CD14-positive monocyte (primary cell): ENCODE measurements around the gene LGALS3BP. TPM values are rescaled to one million over a fixed set of nuclear protein-coding genes. Genes with fewer than 3 reads are reported as not detected.

Experiments used
- DNase-seq, 3 donors: peaks; one replicate each; pipeline ENCODE4 v3.0.0-alpha.2; 2011 to 2022
- H2AFZ ChIP-seq: 2 replicates; pipeline ENCODE4 v1.6.0; 2012; ENCODE audit warnings: mild to moderate bottlenecking, low read depth, low read length, inconsistent platforms; ENCODE audit not compliant: insufficient read depth, poor library complexity, severe bottlenecking
- H3K27ac ChIP-seq, 2 donors: 1 replicate in 1 of 2; 2 replicates in 1 of 2; pipeline ENCODE4 v1.5.1; 2012 to 2013; ENCODE audit warnings: low read length in 2 of 2, control low read depth in 1 of 2, inconsistent platforms in 1 of 2, low read depth in 1 of 2, mild to moderate bottlenecking in 1 of 2
- H3K27me3 ChIP-seq, 2 donors: one replicate each; pipeline versions ENCODE4 v1.6.0 to v1.6.1; 2011 to 2013; ENCODE audit warnings: low read length in 2 of 2; ENCODE audit not compliant: control insufficient read depth in 2 of 2, insufficient read depth in 2 of 2
- H3K36me3 ChIP-seq, 2 donors: replicated peaks in 1 of 2; 1 replicate in 1 of 2; 2 replicates in 1 of 2; pipeline versions ENCODE4 v1.5.1 to v1.6.1; 2012 to 2013; ENCODE audit warnings: low read length in 2 of 2, control low read depth in 1 of 2, inconsistent platforms in 1 of 2, mild to moderate bottlenecking in 1 of 2; ENCODE audit not compliant: insufficient read depth in 2 of 2, control insufficient read depth in 1 of 2
- H3K4me1 ChIP-seq, 2 donors: 1 replicate in 1 of 2; 2 replicates in 1 of 2; pipeline versions ENCODE4 v1.5.1 to v1.6.1; 2012 to 2013; ENCODE audit warnings: low read length in 2 of 2, control low read depth in 1 of 2, inconsistent platforms in 1 of 2, mild to moderate bottlenecking in 1 of 2, moderate library complexity in 1 of 2; ENCODE audit not compliant: insufficient read depth in 2 of 2, control insufficient read depth in 1 of 2
- H3K4me2 ChIP-seq: replicated peaks from 2 replicates; pipeline ENCODE3; 2012; ENCODE audit warnings: low read length, moderate library complexity, mild to moderate bottlenecking; ENCODE audit not compliant: poor library complexity, severe bottlenecking; ENCODE audit errors: extremely low read depth
- H3K4me3 ChIP-seq, 3 experiments: fragments of 200-600 bp in 1 of 3; sonication (generic) in 1 of 3; replicated peaks in 1 of 3; 1 replicate in 2 of 3; 2 replicates in 1 of 3; pipeline ENCODE4 v1.5.1; 2011 to 2013; ENCODE audit warnings: low read length in 3 of 3, mild to moderate bottlenecking in 3 of 3, control low read depth in 2 of 3, low read depth in 2 of 3, inconsistent platforms in 1 of 3, moderate library complexity in 1 of 3
- H3K79me2 ChIP-seq: 2 replicates; pipeline ENCODE4 v1.6.0; 2012; ENCODE audit warnings: mild to moderate bottlenecking, control low read depth, inconsistent platforms, low read length, moderate library complexity; ENCODE audit not compliant: insufficient read depth
- H3K9ac ChIP-seq: 2 replicates; pipeline ENCODE4 v1.6.0; 2017; ENCODE audit warnings: low read length, mild to moderate bottlenecking; ENCODE audit not compliant: insufficient read depth, poor library complexity, severe bottlenecking
- H3K9me3 ChIP-seq, 2 donors: replicated peaks in 1 of 2; 1 replicate in 1 of 2; 2 replicates in 1 of 2; pipeline versions ENCODE4 v1.5.1 to v1.6.1; 2012 to 2013; ENCODE audit warnings: low read length in 2 of 2, control low read depth in 1 of 2; ENCODE audit not compliant: control insufficient read depth in 1 of 2, insufficient read depth in 1 of 2
- H4K20me1 ChIP-seq: 2 replicates; pipeline ENCODE4 v1.6.0; 2012; ENCODE audit warnings: mild to moderate bottlenecking, low read length, control low read depth, moderate library complexity; ENCODE audit not compliant: insufficient read depth
- H3K27ac Mint-ChIP-seq, 7 donors: one replicate each; pipeline ENCODE4 v1.8.0; 2020; ENCODE audit warnings: mild to moderate bottlenecking in 7 of 7, mixed read lengths in 7 of 7, moderate library complexity in 6 of 7, inconsistent platforms in 2 of 7
- H3K27me3 Mint-ChIP-seq, 3 donors: one replicate each; pipeline ENCODE4 v1.8.0; 2021 to 2022; ENCODE audit warnings: low read depth in 3 of 3, mild to moderate bottlenecking in 3 of 3, mixed read lengths in 3 of 3, moderate library complexity in 3 of 3, inconsistent platforms in 1 of 3
- H3K36me3 Mint-ChIP-seq, 2 donors: one replicate each; pipeline ENCODE4 v1.8.0; 2020; ENCODE audit warnings: mixed read lengths in 2 of 2, inconsistent platforms in 1 of 2, mild to moderate bottlenecking in 1 of 2
- H3K4me1 Mint-ChIP-seq: one replicate; pipeline ENCODE4 v1.8.0; 2020; ENCODE audit warnings: mild to moderate bottlenecking, mixed read lengths
- H3K4me3 Mint-ChIP-seq, 2 donors: one replicate each; pipeline ENCODE4 v1.8.0; 2020; ENCODE audit warnings: mild to moderate bottlenecking in 2 of 2, mixed read lengths in 2 of 2, moderate library complexity in 1 of 2
- H3K9me3 Mint-ChIP-seq, 7 donors: one replicate each; pipeline ENCODE4 v1.8.0; 2020 to 2022; ENCODE audit warnings: mixed read lengths in 7 of 7, mild to moderate bottlenecking in 6 of 7, moderate library complexity in 6 of 7, inconsistent platforms in 2 of 7
- WGBS: methylation state at CpG from one replicate; pipeline ENCODE4 v1.1.5; 2013; ENCODE audit warnings: missing lambda C conversion rate; ENCODE audit not compliant: insufficient coverage; 5-methylcytosine and 5-hydroxymethylcytosine counted together
- intact Hi-C, 2 donors: fragments of 100-400 bp; cut with micrococcal nuclease; formaldehyde crosslinking; loops; one replicate each; pipeline versions ENCODE4 v1.15.0 to v1.15.1; 2023
- polyA plus RNA-seq, 3 donors: library from polyadenylated mRNA; depleted of rRNA in 1 of 3; unstranded in 2 of 3; stranded (reverse) in 1 of 3; fragments of 300-500 nt in 2 of 3; fragments of >200 nt in 1 of 3; fragmentation: Illumina TruSeq in 2 of 3; gene quantifications; 1 replicate in 2 of 3; 2 replicates in 1 of 3; pipeline ENCODE4 v1.2.3, GENCODE V29; 2012 to 2021
- TF ChIP-seq, protein P1 (sequence below): fragments of 200-600 bp; IDR thresholded peaks from one replicate; pipeline ENCODE4 v1.8.0; 2022; ENCODE audit warnings: antibody characterized with exemption, mild to moderate bottlenecking

LGALS3BP gene
- polyA plus RNA-seq, 3 donors, result 11.4 to 12.0 (median 11.7) TPM

GRCh38 chr17:78935419-78936323 is 44.1 kb downstream of the LGALS3BP start:
- Mint-ChIP-seq H3K4me3 (no peak overlapping the region), H3K27ac (peak overlapping the region in 2 of 7 donors; percentile 41), H3K4me1 (peaks cover 22% of the 10 kb centered on the region), H3K36me3 (peaks cover 0 to 2% of the 10 kb centered on the region in 2 donors), H3K27me3 (peaks cover 3 to 9% (median 6%) of the 10 kb centered on the region in 3 donors), H3K9me3 (no peaks in the 10 kb centered on the region)
- no peaks in the 10 kb centered on the region for H3K36me3 ChIP-seq
- H3K4me1 ChIP-seq, result peaks cover 18 to 21% of the 10 kb centered on the region in 2 donors
- no peaks in the 10 kb centered on the region for H3K9me3 ChIP-seq
- no peak overlapping the region for H2AFZ ChIP-seq
- no peak overlapping the region for H3K9ac ChIP-seq
- H3K79me2 ChIP-seq, result no peaks in the 10 kb centered on the region
- no peak overlapping the region for H3K27ac ChIP-seq
- DNase-seq, result no peak
- H4K20me1 ChIP-seq, result no peaks in the 10 kb centered on the region
- no peak overlapping the region for H3K4me3 ChIP-seq
- TF ChIP-seq, protein P1, sequence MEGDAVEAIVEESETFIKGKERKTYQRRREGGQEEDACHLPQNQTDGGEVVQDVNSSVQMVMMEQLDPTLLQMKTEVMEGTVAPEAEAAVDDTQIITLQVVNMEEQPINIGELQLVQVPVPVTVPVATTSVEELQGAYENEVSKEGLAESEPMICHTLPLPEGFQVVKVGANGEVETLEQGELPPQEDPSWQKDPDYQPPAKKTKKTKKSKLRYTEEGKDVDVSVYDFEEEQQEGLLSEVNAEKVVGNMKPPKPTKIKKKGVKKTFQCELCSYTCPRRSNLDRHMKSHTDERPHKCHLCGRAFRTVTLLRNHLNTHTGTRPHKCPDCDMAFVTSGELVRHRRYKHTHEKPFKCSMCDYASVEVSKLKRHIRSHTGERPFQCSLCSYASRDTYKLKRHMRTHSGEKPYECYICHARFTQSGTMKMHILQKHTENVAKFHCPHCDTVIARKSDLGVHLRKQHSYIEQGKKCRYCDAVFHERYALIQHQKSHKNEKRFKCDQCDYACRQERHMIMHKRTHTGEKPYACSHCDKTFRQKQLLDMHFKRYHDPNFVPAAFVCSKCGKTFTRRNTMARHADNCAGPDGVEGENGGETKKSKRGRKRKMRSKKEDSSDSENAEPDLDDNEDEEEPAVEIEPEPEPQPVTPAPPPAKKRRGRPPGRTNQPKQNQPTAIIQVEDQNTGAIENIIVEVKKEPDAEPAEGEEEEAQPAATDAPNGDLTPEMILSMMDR, result no peak
- no peaks in the 10 kb centered on the region for H3K27me3 ChIP-seq
- 94% methylated on average over 22 of the region's 33 CpGs for WGBS
- H3K4me2 ChIP-seq, result no peak overlapping the region
- intact Hi-C loops, result no loop called here

DNA sequence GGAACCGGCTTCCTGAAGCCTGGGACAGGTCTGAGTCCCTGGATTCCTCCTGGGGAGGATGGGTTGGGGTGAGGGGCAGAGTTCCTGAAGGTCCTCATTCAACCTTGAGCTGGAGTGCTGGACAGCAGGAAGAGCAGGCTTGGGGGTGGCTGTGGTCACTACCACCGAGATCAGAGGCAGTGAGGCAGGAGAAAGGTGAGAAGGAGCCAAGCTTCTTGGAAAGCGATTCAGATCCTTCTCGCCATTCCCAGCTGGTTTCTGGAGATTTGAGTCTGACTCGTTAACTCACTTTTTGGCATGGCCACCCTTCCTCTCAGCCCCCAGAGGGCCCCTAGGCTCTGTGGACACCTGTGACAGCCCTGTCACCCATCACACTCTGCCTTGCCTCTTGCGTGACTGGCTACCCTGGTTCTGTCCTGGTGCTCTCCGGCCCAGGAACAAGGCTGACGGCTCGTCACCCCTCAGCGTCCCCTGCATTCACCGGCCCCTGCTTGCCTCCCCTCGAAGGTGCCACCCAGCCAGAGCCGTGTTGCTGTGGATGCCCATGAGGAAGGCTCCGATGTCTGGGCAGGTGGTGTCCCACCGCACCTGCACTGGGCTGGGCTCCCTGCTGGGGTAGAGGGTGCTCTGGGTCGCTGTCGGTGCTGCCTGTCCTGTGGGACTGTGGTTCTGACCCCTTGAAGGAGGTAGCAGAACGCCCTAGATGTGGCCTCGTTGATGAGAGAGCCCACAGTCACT is 44.9 kb downstream of the LGALS3BP start:
- intact Hi-C loops, result loop anchor here in 1 of 2 donors (5.0 kb wide), 1 partner anchor 32 kb away; no protein-coding TSS in a partner anchor
- H3K27ac ChIP-seq, result peak overlapping the region in 1 of 2 donors; percentile 59
- Mint-ChIP-seq H3K9me3 (no peaks in the 10 kb centered on the region), H3K27me3 (peaks cover 4 to 9% (median 6%) of the 10 kb centered on the region in 3 donors), H3K4me3 (no peak overlapping the region), H3K4me1 (peaks cover 22% of the 10 kb centered on the region), H3K27ac (peak overlapping the region in 5 of 7 donors; percentile 78 to 95 (median 90)), H3K36me3 (peaks cover 0 to 2% of the 10 kb centered on the region in 2 donors)
- no peak overlapping the region for H3K4me3 ChIP-seq
- no peaks in the 10 kb centered on the region for H4K20me1 ChIP-seq
- DNase-seq, result no peak
- TF ChIP-seq, protein P1, result no peak
- H3K36me3 ChIP-seq, result no peaks in the 10 kb centered on the region
- H3K9ac ChIP-seq, result peak overlapping the region; percentile 22
- H3K4me1 ChIP-seq, result peaks cover 18 to 21% of the 10 kb centered on the region in 2 donors
- WGBS, result 93% methylated on average over 19 of the region's 19 CpGs
- H3K79me2 ChIP-seq, result no peaks in the 10 kb centered on the region
- peak overlapping the region; percentile 62 for H2AFZ ChIP-seq
- no peak overlapping the region for H3K4me2 ChIP-seq
- H3K27me3 ChIP-seq, result no peaks in the 10 kb centered on the region
- no peaks in the 10 kb centered on the region for H3K9me3 ChIP-seq
